ENCODE data around the gene TM4SF18.
"Not testable (repeated sequence)": the region's sequence is repeated elsewhere in the genome, so short reads cannot be mapped to it uniquely, and the experiment has no call there.

TM4SF18 gene

DNA sequence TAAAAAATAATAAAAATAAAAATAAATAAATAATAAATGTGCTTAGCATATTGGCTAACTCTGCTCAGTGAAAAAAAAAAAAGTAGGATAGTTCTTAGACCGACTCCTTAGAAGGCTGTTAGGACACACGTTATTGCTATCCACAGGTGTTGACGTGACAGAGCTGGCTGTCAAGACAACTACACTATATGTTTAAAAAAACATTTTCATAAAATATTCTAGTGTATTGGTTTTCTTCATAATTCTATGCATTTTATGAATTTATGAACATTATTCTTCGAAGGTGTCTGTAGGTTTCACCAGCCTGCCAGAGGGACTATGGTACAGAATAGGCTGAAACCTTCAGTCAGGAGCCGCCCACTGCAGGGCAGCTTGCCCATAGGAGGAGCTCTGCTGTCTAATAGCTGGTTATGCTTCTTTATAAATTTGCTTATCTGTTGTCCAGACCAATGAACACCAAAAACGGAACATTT is 34.8 kb upstream of the TM4SF18 start:
- DNase-seq: no peak

DNA sequence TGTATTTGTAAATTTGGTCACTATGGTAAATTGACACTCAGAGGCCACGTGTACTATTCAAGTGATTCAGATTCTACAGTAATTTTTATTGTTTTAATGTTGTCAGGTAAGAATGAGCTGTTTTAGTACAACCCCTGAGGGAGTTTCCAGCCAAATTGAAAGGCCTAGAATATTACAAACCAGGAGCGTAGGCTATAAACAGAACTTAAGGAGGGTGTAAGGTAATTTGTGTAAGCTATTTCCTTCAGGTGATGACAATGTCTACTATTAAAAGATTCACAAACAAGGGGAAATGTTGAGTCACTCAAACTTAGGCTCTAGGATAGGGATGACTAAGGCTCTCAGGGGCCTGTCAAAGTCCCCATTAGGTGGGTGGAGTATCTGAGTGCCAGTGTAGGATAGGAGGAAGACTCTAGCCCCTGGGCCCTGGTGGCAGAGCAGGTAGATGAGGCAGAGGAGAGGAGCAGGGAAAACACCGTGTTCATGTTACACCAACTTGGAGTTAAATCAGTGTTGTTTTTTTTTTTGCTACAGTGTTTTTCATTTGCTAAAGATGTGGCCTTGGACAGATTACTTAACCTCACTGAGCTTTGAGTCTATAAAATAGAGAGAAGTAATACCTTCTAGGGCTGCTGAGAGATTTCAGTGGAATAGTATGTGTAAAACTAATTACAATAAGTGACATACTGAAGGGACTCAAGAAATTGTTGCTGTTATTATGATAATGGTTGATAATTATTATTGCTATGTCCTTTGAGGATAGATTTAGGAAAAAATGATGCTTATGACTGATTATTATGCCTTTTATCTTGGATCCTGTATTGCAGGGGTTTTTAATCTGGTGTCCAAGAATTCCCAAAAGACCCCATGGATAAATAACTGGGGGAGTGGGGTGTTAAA is 33.8 kb upstream of the TM4SF18 start:
- DNase-seq: peak; percentile 13

DNA sequence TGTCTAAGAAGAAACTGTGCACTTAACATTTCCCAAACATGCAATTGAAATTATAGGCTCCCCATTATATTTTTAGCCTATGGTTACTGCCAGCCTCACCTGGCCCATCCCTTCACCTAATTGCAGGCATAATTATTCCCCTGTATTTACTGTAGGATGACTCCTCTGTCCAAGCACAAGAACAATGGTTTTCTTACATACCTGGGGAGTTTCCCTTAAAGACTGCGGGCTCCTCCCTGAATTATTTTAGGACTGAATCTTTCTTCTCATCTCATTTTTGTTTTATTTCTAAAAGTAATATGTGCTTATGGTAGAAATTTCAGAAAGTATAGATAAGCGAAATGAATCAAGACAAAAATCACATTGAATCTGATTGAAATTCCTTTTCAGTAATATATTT is 32.6 kb upstream of the TM4SF18 start:
- no peak for DNase-seq

DNA sequence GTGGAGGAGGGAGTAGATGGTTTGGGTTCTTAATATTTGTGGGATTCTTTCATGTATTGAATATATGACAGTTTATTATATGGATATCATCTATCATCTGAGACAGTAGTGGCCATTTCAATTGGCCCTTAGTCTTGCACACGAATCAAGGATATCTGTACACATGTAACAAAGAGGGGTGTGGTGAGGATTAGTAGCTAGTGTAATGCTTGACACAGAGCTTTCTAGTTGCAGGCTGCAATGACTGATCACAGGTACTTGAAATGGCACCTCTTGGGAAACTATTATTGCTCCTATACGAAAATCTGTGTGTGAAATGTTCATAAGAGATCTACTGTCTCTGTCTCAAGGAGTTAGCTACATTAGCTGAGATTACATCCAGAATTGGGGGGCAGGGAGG is 31.2 kb upstream of the TM4SF18 start:
- no peak for DNase-seq

DNA sequence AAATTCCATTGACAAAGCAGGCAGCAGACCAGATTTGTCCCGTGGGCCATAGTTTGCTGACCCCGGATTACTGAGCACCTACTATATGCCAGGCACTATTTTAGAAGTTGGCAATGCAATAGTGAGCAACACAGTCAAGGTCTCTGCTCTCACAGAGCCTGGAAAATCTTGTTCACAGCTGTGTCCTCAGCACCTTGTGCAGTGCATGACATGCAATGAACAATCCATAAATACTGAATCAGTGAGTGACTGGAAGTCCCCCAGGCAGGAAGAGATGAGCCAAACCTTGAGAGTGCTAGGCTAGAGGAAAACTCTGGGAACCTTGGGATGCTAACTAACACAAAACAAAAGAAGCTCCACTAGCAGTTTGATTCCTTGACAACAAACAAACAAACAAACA is 29.6 kb upstream of the TM4SF18 start:
- no peak for DNase-seq

DNA sequence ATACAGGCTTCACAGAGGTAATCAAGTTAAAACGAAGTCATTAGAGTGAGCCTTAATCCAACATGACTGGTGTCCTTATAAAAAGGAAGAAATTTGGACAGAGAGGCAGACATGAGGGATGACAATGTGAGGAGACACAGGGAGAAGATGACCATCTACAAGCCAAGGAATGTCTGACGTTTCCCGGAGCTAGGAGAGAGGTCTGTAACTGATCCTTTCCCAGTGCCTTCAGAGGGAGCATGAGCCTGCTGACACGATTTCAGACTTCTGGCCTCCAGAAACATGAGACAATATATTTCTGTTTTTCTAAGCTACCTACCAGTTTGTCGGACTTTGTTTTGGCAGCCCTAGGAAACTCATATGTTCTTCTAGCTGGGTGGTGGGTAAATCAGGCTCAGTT is 28.9 kb upstream of the TM4SF18 start:
- no peak for DNase-seq

DNA sequence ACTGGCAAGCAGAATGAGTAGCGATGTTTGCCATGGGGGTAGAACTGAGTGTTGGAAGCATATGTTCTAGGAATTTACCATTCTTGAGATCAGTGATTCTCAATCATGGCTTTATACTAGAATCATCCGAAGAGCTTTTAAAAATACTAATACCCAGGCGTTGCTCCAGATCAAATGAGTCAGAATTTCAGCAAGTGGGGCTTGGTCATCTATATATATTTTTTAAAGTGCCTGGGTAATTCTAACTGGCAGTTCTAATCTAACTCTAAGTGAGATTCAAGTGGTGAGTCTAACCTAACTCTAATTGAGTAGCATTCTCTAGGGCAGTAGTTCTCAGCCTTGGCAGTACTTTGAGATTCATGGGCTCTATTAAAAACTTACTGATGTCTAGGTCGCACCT is 23.2 kb upstream of the TM4SF18 start:
- DNase-seq: no peak

DNA sequence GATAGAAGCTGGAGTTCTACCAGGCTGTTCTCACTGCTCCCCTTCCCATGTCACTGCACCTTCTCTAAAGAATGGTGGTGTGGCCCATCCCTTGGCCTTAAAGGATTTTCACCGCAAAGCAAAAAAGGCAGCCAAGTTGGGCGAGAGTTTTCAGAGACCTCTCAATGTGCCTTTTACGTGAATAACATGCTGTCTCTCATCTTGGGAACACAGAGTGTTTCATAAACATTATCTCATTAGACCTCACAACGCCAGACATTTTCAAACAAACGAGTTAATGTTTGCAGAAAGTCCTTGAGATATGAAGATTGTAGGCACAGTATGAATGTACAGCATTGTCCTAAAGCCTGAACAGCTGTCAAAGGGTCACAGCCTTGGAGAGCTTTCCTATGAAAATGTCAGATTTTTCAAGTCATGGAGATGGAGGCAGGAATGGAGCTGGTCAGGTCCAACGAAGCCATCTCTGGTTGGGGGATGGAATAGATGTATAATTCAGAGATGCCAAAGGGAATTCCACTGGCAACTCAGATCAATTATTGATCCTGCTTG is 22.7 kb upstream of the TM4SF18 start:
- no peak for DNase-seq

DNA sequence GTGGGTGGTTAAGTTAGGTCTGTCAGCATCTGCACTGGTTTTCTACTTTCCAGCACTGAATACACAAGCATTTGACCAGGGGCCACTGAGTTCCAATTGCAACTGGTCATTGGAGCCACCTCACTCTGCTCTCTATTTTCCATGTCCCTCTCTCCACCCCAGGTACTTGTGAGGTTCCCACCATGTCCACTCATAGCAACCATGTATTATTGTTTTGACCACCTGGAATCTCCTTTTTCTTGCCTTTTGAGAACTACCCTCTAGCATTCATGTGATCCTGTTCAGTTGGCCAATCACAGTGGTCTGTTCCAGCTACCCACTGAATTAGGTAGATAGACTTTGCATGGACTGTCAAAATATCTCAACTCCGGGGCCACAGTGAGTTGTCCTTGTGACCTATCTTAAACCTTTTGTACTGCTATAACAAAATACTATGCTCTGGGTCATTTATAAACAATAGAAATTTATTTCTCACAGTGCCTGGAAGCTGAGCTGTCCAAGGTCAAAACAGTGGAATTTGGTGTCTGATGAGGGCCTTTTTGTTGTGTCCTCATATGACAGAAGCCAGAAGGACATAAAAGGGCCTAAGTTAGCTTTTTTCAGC is 20.2 kb upstream of the TM4SF18 start:
- no peak for DNase-seq

DNA sequence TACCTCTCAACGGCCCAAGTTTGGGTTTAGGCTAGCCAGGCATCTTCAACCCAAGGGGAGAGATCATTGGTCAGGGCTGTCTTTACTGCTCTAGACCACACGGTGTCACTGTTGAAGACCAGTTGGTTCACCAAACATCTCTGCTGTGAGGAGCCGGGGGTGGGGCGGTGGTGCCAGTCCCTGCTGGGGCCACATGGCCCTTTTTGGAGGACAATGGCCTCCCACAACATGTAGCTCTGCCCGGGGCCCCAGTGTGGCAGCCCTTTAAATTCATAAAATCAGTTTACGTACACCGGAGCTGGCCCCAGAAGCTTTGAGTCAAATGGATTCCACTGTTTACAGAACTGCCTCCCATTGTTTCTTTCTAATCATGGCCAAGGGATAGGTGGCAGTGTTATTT is 19.1 kb upstream of the TM4SF18 start:
- peak; percentile 18 for DNase-seq

DNA sequence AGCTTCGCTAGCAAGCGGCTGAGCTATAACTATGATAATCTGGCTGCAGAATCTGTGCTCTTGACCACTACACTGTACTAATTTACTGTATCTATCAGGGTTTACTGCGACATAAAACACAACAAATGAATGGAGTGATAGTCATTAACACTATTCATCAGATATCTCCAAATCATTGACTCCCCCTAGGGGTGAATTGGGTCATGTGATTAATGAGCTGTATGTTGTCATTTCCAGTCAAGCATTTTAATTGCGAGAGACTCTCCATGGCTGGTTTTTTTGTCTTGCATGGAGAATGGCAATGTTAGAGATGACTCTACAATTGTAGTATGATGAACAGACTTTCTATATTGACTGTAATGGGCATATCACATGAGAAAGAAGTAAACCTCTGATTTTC is 10.5 kb upstream of the TM4SF18 start:
- DNase-seq: no peak

DNA sequence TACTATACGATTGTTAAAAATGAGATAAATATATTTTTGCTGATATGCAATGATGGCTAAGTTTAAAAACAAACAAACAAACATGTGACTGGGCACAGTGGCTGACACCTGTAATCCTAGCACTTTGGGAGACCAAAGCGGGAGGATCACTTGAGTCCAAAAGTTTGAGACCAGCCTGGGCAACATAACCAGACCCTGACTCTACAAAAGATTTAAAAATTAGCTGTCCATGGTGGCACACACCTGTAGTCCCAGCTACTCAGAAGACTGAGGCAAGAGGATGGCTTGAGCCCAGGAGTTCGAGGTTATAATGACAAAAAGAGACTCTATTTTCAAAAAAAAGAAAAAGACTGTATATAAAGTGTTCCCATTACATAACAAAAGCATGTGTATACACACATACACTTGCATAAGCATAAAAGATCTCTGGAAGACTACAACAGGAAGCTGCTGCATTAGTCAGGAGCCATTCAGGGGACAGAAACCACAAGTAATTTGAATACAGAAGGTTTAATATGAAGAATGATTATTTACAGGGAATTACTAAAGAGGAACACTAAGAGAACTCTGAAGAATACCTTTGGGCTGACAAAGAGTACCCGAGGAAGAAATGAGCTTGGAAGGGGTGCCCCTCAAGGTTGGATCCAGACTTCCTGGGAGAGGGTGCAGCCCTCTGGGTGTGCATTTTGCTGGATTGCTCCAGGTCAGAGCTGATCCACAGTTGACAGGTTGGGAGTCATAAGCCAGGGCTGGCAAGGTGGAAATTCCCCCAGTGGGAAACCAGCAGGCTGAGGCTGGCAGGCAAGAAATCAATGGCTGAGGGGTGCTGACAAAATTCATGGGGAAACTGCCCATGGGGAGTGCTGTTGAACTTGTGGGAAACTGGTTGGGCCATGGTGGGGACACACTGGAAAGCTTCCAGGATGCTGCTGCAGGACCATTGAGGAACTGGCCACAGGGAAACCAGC is 9.3 kb upstream of the TM4SF18 start:
- DNase-seq: no peak

DNA sequence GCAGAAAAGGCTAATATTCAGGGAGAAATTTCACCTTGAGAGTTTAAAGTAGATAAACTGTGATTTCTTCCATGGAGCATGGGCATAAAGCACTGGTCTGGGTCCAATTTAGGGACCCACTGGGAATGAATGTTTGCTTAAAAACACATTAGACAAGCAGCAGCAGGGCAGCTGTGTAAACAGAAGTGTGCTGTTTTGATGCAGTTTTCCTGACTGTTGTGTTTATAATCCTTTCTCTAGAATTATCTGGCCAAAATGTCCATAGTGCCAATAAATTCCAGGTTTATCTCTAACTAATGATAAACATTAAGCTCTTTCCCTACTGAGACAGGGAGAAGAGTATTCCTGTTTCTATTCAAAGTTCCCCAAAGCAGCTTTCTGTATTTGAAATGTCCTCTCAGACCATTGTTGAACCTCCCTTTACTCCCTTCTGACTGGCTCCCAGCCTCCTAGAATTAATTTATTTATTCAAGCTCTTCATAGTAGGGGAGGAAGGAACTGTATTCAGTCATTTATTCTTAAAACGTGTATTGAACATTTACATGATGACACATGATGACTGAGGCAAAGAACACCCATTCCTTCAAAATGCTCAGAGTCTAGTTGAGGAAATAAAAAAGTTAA is 7.0 kb upstream of the TM4SF18 start:
- DNase-seq: no peak

DNA sequence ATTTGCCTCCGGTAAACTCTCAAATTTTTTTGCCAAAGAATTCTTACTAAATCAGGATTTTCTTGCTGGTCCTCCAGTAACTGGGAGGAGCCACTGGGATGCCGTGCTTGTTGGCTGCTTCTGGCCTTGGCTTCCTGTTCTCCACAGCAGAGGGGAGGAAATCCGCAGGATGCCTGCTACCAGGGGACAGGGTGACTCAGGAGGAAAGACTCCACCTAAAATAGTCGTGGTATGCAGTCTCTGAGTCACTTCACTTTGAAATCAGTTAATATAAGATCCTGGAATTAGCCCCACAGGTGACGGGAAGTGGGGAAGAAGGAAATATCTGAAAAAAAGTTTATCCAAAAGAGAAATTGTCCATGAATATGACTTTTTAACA is 6.5 kb upstream of the TM4SF18 start:
- no peak for DNase-seq

DNA sequence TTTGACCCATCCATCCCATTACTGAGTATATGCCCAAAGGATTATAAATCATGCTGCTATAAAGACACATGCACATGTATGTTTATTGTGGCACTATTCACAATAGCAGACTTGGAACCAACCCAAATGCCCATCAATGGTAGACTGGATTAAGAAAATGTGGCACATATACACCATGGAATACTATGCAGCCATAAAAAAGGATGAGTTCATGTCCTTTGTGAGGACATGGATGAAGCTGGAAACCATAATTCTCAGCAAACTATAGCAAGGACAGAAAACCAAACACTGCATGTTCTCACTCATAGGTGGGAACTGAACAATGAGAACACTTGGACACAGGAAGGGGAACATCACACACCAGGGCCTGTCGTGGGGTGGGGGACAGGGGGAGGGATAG is 4.0 kb upstream of the TM4SF18 start:
- DNase-seq: not testable (repeated sequence)

DNA sequence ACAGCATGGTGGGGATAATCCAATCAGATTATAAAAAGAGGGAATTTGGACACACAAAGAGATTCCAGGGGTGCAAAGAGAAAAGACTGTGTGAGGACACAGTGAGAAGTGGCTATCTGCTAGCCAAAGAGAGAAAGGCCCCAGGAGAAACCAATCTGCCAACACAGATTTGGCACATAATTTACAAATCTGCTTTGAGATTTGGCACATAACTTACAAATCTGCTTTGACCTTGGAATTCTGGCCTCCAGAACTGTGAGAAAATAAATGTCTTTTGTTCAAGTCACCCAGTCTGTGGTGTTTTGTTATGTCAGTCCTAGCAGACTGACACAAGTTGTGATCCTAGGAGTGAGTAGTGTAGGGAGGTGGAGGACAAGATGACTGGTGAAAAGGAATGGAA is 3.5 kb upstream of the TM4SF18 start:
- no peak for DNase-seq

DNA sequence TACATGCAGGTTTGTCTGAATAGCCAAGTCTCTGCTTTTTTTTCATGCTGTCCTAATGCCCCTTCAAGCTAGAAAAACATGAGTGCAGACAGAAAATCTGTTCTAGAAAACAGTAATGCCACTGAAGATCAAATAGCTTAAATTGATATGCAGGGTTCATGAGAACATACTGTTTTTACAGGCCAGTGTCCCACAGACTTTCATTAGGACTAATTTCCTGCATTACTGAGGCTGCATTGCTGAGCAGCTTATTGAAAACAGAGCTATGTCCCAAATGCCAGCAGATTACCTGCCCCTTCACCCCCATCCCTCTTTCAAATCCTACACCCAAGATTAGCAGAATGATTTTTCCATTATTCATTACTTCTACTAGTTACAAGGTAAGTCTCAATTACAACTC is 665 bp downstream of the TM4SF18 start:
- DNase-seq: no peak

DNA sequence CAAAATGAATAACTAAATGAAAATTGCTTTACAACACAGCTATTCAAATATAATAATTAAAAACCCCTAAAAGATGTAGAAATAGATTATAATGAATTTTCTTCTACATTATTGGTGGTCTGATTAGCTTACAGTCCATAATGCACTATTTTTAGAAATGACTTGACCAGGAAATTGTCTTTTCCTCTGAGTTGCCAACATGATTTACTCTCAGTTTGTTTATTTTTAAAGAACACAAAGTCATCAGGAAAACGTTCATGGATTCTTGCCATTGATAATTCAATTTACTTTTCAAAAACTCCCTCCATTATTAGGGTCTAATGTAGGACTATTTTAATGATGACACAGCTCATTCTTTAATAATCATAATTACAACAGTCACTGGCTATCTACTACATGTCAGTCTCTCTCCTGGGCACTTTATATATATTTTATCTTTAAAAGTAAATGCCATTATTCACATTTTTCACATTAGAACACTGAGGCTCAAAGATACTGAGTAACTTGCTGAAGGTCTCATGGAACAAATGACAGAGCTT is 1.1 kb downstream of the TM4SF18 start:
- DNase-seq: no peak

DNA sequence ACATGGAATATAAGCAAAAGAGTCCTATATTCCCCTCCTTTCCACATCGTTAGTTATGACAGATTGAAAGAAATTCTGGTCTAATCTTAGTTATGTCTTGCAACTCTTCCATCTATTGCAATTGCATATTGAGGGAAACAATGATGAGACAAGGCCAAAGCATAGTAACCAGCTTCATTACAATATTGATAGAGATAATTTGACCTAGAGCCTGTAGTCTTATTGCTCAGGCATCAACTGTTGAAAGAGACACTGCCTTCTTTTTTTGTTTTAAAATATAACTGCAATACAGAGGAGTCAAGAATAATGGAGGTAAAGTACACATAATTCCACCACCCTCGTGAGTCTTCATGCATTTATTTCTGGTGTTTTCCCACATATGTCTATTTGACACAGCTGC is 2.0 kb downstream of the TM4SF18 start:
- DNase-seq: no peak

DNA sequence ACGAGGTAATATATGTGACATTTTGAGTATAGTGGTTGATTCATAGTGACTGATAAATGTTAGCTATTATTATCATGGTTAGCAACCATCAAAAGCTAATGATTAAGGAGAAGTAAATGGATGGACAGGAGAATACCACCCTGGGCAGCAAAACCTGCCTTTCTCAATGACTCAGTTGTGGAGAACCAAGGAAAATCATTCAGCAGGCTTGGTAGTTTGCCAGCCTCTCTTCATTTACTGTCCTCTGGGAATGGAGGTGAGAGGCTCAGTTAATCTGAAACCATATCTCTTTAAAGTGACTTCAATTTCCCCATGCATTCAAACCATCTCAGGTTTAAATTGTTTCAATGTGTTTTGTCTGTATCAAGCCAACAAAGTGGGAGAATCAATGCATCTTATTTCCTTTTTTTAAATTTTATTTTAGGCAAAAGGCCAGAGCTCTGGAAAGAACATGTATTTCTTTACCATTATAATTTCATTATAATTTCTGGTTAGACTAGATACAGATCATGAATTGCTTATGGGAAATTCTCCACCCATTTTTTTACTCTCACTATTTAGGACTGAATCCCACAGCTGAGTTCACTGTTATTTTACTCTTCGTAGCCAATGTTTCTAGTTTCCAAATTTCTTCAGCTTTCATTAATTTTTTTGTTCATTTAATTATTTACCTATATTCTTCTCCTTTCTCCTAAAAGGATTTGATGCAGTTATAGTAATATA is 2.7 kb downstream of the TM4SF18 start:
- no peak for DNase-seq

DNA sequence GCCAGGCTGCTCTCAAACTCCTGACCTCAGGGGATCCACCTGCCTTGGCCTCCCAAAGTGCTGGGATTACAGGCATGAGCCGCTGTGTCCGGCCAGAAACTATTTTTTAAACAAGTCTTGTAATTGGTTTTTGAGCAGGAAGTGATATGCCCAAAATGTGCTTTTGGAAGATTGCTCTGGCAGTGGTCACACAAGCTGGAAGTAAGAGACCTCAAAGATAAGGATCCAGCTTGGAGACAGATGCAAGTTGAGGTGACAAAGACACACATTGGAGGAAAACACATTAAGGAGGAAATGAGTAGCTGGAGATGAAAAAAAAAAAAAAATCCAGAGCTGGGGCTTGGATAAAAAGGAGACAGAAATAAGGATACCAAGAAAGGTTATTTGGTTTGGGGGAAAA is 6.3 kb downstream of the TM4SF18 start:
- DNase-seq: no peak

DNA sequence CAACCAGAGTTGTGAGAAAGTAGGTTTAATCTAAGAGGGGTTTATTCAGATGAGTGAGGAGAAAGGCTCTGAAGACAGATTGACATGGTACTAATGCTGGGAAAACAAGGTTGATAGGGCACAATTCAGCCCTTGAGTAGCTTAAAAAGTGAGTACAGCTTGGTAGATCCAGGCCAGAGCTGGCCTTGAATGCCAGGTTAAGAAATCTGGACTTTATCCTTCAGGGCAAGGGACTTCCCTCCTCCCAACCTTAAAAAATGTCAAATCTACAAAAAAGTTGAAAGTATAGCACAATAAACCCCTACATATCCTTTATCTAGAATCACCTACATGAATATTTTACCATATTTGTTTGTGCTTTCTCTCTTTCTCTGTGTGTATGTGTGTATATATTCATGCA is 7.9 kb downstream of the TM4SF18 start:
- DNase-seq: no peak
